ENCODE measurements around the gene L3MBTL1.

Gene L3MBTL1

GRCh38 chr20:43545837-43546578 is 38.5 kb downstream of the L3MBTL1 start:
- no peak for DNase-seq (ENCODE audit: low read depth)
- H3K4me3 ChIP-seq (ENCODE audit: low read depth, low read length) = no peak overlapping the region
- no peak for TF ChIP-seq CTCF (IDR thresholded peaks at IDR 0.05; ENCODE audit: low read depth, low read length, missing control alignments)

GRCh38 chr20:43548273-43548880 is 40.9 kb downstream of the L3MBTL1 start:
- TF ChIP-seq CTCF (IDR thresholded peaks at IDR 0.05; ENCODE audit: low read depth, low read length, missing control alignments) = no peak
- DNase-seq (ENCODE audit: low read depth) = no peak
- H3K4me3 ChIP-seq (ENCODE audit: low read depth, low read length) = no peak overlapping the region

- no peak for TF ChIP-seq CTCF (IDR thresholded peaks at IDR 0.05; ENCODE audit: low read depth, low read length, missing control alignments)
- DNase-seq (ENCODE audit: low read depth) = no peak
Measured at GRCh38 chr20:43549416-43550065, 42.0 kb downstream of the L3MBTL1 start.

GRCh38 chr20:43550456-43550855 is 43.0 kb downstream of the L3MBTL1 start:
- H3K4me3 ChIP-seq (ENCODE audit: low read depth, low read length) = no peak overlapping the region
- no peak for TF ChIP-seq CTCF (IDR thresholded peaks at IDR 0.05; ENCODE audit: low read depth, low read length, missing control alignments)
- DNase-seq (ENCODE audit: low read depth) = no peak

More at GRCh38 chr20:43549416-43550065, 42.0 kb downstream of the L3MBTL1 start:
- no peak overlapping the region for H3K4me3 ChIP-seq (ENCODE audit: low read depth, low read length)

GRCh38 chr20:43554369-43554768 is 46.9 kb downstream of the L3MBTL1 start:
- H3K4me3 ChIP-seq (ENCODE audit: low read depth, low read length) = no peak overlapping the region
- TF ChIP-seq CTCF (IDR thresholded peaks at IDR 0.05; ENCODE audit: low read depth, low read length, missing control alignments) = no peak
- no peak for DNase-seq (ENCODE audit: low read depth)

GRCh38 chr20:43558412-43559146 is 51.1 kb downstream of the L3MBTL1 start, which contains the start of gene SGK2:
TSS of gene SGK2 (plus strand) at chr20:43559027. CDS start at chr20:43566496, 7,469 bp downstream.
- no peak within 1 kb of the TSS for H3K4me3 ChIP-seq (ENCODE audit: low read depth, low read length)
- TF ChIP-seq CTCF (IDR thresholded peaks at IDR 0.05; ENCODE audit: low read depth, low read length, missing control alignments) = no peak
- DNase-seq (ENCODE audit: low read depth) = no peak

Measured in GM12864 (cell line).